Umbilical cord (tissue), 2 donors: ENCODE data around the gene AXIN1. TPM values are rescaled to one million over a fixed set of nuclear protein-coding genes. Genes with fewer than 3 reads are reported as not detected.

ENCODE experiments used
- DNase-seq: peaks from one replicate; pipeline ENCODE4 v3.0.0-alpha.2; 2015; ENCODE audit warnings: low spot score
- total RNA-seq: library from RNA; depleted of rRNA; stranded (reverse); fragments of >200 nt; gene quantifications from one replicate; pipeline ENCODE4 v1.2.3, GENCODE V29; 2014; ENCODE audit warnings: low replicate concordance; ENCODE audit not compliant: insufficient read depth

AXIN1 gene
- total RNA-seq, 1 donor from 2014 or later: 17.3 TPM

- no peak for DNase-seq
Observed at GRCh38 chr16:247027-247426, 105.5 kb downstream of the AXIN1 start.

GRCh38 chr16:245105-245504, 107.4 kb downstream of the AXIN1 start:
- DNase-seq: no peak

GRCh38 chr16:243348-243747, 109.2 kb downstream of the AXIN1 start:
- DNase-seq: no peak

GRCh38 chr16:242281-242680, 110.2 kb downstream of the AXIN1 start:
- no peak for DNase-seq

GRCh38 chr16:240559-240958, 112.0 kb downstream of the AXIN1 start:
- no peak for DNase-seq

- no peak for DNase-seq
Observed at GRCh38 chr16:239948-240277, 112.6 kb downstream of the AXIN1 start.

Other genes with a start within 250 kb of the AXIN1 start
- gene NPRL3, start 214.1 kb downstream of the AXIN1 start, total RNA-seq: 10.1 TPM
- not detected for gene HBZ, start 200.1 kb downstream of the AXIN1 start, total RNA-seq
- 257 TPM for gene HBM, start 186.7 kb downstream of the AXIN1 start, total RNA-seq
- 7,657 TPM for gene HBA2, start 179.8 kb downstream of the AXIN1 start, total RNA-seq
- gene HBA1, start 176.0 kb downstream of the AXIN1 start, total RNA-seq: 3,215 TPM
- not detected for gene HBQ1, start 172.3 kb downstream of the AXIN1 start, total RNA-seq
- gene LUC7L, start 123.3 kb downstream of the AXIN1 start, total RNA-seq: 50.3 TPM
- 50.8 TPM for gene FAM234A, start 117.9 kb downstream of the AXIN1 start, total RNA-seq
- 6.0 TPM for gene RGS11, start 76.8 kb downstream of the AXIN1 start, total RNA-seq
- gene ARHGDIG, start 72.1 kb downstream of the AXIN1 start, total RNA-seq: 18.3 TPM
- gene PDIA2, start 69.6 kb downstream of the AXIN1 start, total RNA-seq: 9.9 TPM
- 36.8 TPM for gene MRPL28, start 17.8 kb upstream of the AXIN1 start, total RNA-seq
- gene PGAP6, start 29.3 kb upstream of the AXIN1 start, total RNA-seq: 31.8 TPM
- gene NME4, start 44.5 kb upstream of the AXIN1 start, total RNA-seq: 52.0 TPM
- 0.48 TPM for gene DECR2, start 49.2 kb upstream of the AXIN1 start, total RNA-seq
- gene RAB11FIP3, start 72.9 kb upstream of the AXIN1 start, total RNA-seq: 11.8 TPM
- gene CAPN15, start 175.0 kb upstream of the AXIN1 start, total RNA-seq: 26.5 TPM
- gene PRR35, start 207.7 kb upstream of the AXIN1 start, total RNA-seq: not detected
- 0.48 TPM for gene NHLRC4, start 214.3 kb upstream of the AXIN1 start, total RNA-seq
- 18.5 TPM for gene PIGQ, start 217.2 kb upstream of the AXIN1 start, total RNA-seq
- gene RAB40C, start 237.3 kb upstream of the AXIN1 start, total RNA-seq: 12.3 TPM